Measurements from ENCODE around the gene RIIAD1. TPM values are rescaled to one million over a fixed set of nuclear protein-coding genes. Genes with fewer than 3 reads are reported as not detected.

Gene RIIAD1
- total and polyA plus RNA-seq, 8 donors, result 1.4 TPM; not detected in 7

DNA sequence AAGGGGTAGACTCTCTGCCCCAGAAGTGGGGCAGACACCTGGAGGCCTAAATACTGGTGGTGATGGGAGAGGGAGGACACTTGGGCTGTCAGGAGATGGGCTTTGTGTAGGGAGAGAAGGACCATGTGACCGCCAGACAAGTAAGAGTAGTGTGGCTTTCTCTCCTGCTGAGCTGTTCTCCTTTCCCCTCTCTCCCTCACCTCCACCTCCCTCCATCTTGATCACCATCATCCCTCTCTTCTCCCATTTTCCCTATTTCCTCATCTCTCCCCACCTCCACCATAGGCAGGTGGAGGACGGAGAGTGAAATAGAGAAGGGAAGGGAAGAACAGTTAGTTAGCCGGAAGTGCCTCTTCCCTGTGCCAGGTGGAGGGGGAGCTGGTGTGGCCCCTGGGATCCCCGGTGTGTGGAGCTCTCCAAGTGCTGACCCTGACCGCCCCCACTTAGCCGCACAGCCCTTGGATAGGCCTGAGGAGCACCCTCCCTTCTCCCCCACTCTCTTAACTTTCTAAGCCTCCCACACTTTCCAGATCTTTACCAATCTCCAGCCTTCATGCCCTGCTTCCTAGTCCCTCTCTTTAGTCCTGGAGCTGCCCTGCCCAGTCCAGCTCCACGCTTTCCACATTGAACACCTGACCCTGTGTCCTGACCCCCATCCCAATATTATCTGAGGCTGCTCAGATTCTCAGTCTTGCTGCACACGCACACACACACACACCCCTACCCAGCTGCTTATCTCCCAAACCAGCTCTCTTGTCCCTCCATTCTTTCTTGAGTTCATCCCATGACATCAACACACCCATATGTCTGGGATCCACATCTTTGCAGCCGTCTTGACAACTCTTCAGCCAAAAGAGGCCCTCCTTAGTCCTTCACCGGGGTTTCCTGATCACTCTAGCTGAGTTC lies 6.2 kb upstream of the RIIAD1 start:
- Histone ChIP-seq H3K27me3 (peaks cover 0 to 57% (median 25%) of the 10 kb centered on the region in 3 donors), H3K4me1 (peaks cover 12 to 24% (median 18%) of the 10 kb centered on the region in 4 donors), H3K4me3 (peak overlapping the region in 1 of 4 donors; percentile 27), H3K27ac (no peak overlapping the region), H3K36me3 (no peaks in the 10 kb centered on the region), H3K9me3 (no peaks in the 10 kb centered on the region)
- 56 to 79% (median 72%) methylated on average over 10 of the region's 10 CpGs for WGBS, 5 donors
- DNase-seq, result no peak
- TF ChIP-seq POLR2AphosphoS5 (IDR thresholded peaks at IDR 0.05), result no peak
- no peak for TF ChIP-seq POLR2A (IDR thresholded peaks at IDR 0.05)
- TF ChIP-seq EP300 (IDR thresholded peaks at IDR 0.05), result no peak
- TF ChIP-seq, protein P1, sequence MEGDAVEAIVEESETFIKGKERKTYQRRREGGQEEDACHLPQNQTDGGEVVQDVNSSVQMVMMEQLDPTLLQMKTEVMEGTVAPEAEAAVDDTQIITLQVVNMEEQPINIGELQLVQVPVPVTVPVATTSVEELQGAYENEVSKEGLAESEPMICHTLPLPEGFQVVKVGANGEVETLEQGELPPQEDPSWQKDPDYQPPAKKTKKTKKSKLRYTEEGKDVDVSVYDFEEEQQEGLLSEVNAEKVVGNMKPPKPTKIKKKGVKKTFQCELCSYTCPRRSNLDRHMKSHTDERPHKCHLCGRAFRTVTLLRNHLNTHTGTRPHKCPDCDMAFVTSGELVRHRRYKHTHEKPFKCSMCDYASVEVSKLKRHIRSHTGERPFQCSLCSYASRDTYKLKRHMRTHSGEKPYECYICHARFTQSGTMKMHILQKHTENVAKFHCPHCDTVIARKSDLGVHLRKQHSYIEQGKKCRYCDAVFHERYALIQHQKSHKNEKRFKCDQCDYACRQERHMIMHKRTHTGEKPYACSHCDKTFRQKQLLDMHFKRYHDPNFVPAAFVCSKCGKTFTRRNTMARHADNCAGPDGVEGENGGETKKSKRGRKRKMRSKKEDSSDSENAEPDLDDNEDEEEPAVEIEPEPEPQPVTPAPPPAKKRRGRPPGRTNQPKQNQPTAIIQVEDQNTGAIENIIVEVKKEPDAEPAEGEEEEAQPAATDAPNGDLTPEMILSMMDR (IDR thresholded peaks at IDR 0.05), result no peak
- intact Hi-C loops (cut with DNase I; ENCODE audit: low total_unique reads), result no loop called here

DNA sequence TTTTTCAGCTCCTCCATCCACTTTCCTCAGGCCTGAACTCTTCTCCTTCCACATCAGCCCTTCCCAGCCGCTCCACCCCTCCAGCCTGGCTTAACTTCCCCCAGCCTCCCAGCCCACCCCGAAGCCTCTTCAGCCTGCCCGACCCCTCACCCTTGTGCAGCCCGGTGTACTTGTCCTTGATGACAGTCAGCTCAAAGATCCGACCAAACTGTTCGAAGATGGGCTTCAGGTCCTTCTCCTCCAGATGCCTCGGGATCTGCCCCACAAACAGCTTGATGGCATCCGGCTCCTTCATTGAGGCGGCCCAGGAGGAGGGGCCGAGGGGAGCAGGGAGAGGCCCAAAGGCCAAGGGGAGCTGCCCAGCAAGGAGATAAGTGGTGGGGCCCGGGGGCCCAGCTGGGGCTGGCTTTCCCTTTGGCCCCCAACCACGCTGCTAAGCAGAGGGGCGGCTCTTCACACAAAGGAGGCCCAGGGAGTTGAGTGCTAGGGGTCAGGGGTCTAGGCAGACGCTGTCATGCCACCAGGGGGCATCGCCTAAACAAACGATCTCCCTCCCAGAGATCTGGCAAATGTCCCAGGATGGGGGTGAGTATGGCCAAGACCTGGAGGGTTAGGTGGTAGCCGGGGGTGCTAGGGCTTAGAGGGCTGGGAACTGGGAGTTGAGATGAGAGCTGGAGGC lies 5.5 kb upstream of the RIIAD1 start:
- 36 to 47% (median 42%) methylated on average over 16 to 17 of the region's 17 CpGs for WGBS, 5 donors
- intact Hi-C loops (cut with DNase I; ENCODE audit: low total_unique reads), result no loop called here

DNA sequence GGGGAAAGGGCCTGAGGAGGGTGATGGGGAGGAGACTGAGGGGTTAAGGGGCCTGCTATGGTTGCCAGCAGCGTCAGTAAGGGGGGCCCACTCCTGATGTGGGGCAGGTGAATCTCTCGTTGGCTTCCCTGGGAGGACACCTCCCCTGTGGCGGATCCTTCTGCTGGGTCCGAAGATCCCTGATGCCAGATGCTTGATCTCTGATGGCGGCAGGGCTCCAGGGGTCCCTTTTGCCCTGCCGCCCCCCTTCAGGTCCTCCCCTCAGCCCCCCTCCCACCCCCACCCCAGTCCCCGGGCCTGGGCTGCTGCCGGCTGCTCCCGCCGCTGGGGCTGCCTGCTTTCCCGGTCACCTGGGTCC lies 4.9 kb upstream of the RIIAD1 start:
- peaks cover 0 to 57% (median 25%) of the 10 kb centered on the region in 3 donors for H3K27me3 ChIP-seq
- 7 to 28% (median 12%) methylated on average over 5 to 11 of the region's 11 CpGs for WGBS, 5 donors
- intact Hi-C loops (cut with DNase I; ENCODE audit: low total_unique reads), result no loop called here
- H3K36me3 ChIP-seq, result no peaks in the 10 kb centered on the region
- peak overlapping the region; percentile 9 to 27 (median 14) for H3K4me3 ChIP-seq
- DNase-seq, result no peak
- H3K4me1 ChIP-seq, result peaks cover 22 to 36% (median 30%) of the 10 kb centered on the region in 4 donors
- TF ChIP-seq, protein P1 (IDR thresholded peaks at IDR 0.05), result no peak
- TF ChIP-seq POLR2AphosphoS5 (IDR thresholded peaks at IDR 0.05) (no peak), POLR2A (IDR thresholded peaks at IDR 0.05) (no peak), EP300 (IDR thresholded peaks at IDR 0.05) (no peak)
- peak overlapping the region in 1 of 5 donors; percentile 20 for H3K27ac ChIP-seq
- no peaks in the 10 kb centered on the region for H3K9me3 ChIP-seq

More for the DNA sequence above, 5.5 kb upstream of the RIIAD1 start:
- H3K4me3 ChIP-seq, result peak overlapping the region in 2 of 4 donors; percentile 14 to 27
- no peaks in the 10 kb centered on the region for H3K9me3 ChIP-seq
- TF ChIP-seq EP300 (IDR thresholded peaks at IDR 0.05), result no peak
- no peak for TF ChIP-seq POLR2A (IDR thresholded peaks at IDR 0.05)
- TF ChIP-seq, protein P1 (IDR thresholded peaks at IDR 0.05), result no peak
- TF ChIP-seq POLR2AphosphoS5 (IDR thresholded peaks at IDR 0.05), result no peak
- DNase-seq, result peak in 1 of 2 donors; percentile 68
- peak overlapping the region in 1 of 5 donors; percentile 20 for H3K27ac ChIP-seq
- H3K27me3 ChIP-seq, result peaks cover 0 to 57% (median 25%) of the 10 kb centered on the region in 3 donors
- H3K4me1 ChIP-seq, result peaks cover 18 to 32% (median 26%) of the 10 kb centered on the region in 4 donors
- H3K36me3 ChIP-seq, result no peaks in the 10 kb centered on the region

Measured in stomach (tissue), 9 donors.